ENCODE results near the gene LAMB4. TPM values are rescaled to one million over a fixed set of nuclear protein-coding genes. Genes with fewer than 3 reads are reported as not detected.

The LAMB4 gene
- total RNA-seq, 2 donors from 2014 or later: 0.26 to 2.0 TPM

DNA sequence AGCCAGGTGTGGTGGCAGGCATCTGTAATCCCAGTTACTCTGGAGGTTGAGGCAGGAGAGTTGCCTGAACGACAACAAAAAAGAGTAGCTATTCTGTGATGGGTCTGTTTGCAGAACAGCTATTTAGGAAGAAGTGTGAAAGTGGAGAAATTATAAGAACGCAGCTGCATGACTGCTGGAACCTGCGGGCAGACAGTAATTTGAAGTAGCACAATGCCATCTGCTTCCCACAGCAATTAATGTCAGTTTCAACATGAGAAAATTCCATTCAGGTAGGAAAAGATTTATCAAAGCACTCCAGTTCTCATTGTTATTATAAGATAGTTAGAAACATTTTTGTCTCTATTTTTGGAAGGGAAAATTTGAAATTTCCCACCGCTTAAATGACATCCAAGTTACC, 148.7 kb downstream of the LAMB4 start:
- Histone ChIP-seq H3K27ac (no peak overlapping the region), H3K36me3 (replicated peaks in 1 of 2; ENCODE audit: insufficient read depth in 1 of 2, low read depth in 2 of 2) (peaks cover 0 to 4% of the 10 kb centered on the region in 2 donors)
- TF ChIP-seq, protein P1, sequence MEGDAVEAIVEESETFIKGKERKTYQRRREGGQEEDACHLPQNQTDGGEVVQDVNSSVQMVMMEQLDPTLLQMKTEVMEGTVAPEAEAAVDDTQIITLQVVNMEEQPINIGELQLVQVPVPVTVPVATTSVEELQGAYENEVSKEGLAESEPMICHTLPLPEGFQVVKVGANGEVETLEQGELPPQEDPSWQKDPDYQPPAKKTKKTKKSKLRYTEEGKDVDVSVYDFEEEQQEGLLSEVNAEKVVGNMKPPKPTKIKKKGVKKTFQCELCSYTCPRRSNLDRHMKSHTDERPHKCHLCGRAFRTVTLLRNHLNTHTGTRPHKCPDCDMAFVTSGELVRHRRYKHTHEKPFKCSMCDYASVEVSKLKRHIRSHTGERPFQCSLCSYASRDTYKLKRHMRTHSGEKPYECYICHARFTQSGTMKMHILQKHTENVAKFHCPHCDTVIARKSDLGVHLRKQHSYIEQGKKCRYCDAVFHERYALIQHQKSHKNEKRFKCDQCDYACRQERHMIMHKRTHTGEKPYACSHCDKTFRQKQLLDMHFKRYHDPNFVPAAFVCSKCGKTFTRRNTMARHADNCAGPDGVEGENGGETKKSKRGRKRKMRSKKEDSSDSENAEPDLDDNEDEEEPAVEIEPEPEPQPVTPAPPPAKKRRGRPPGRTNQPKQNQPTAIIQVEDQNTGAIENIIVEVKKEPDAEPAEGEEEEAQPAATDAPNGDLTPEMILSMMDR (IDR thresholded peaks at IDR 0.05): no peak
- no peak for TF ChIP-seq POLR2A (IDR thresholded peaks at IDR 0.05)

GRCh38 chr7:107980671-107981190, 149.4 kb downstream of the LAMB4 start:
- peaks cover 0 to 9% of the 10 kb centered on the region in 2 donors for H3K36me3 ChIP-seq (replicated peaks in 1 of 2; ENCODE audit: insufficient read depth in 1 of 2, low read depth in 2 of 2)
- WGBS, 2 donors: 89 to 94% methylated on average over 8 of the region's 8 CpGs
- intact Hi-C loops (cut with DNase I): no loop called here
- no peaks in the 10 kb centered on the region for H3K9me3 ChIP-seq
- no peak overlapping the region for H3K27ac ChIP-seq
- H3K4me1 ChIP-seq: no peaks in the 10 kb centered on the region
- ATAC-seq (no peak), DNase-seq (no peak)
- no peaks in the 10 kb centered on the region for H3K27me3 ChIP-seq
- TF ChIP-seq, protein P1 (IDR thresholded peaks at IDR 0.05): no peak
- no peak for TF ChIP-seq POLR2A (IDR thresholded peaks at IDR 0.05)
- no peak overlapping the region for H3K4me3 ChIP-seq

More for the DNA sequence above, 148.7 kb downstream of the LAMB4 start:
- WGBS, 2 donors: 75 to 77% methylated on average over 4 of the region's 4 CpGs
- Histone ChIP-seq H3K27me3 (no peaks in the 10 kb centered on the region), H3K4me3 (no peak overlapping the region), H3K9me3 (no peaks in the 10 kb centered on the region), H3K4me1 (no peaks in the 10 kb centered on the region)
- no peak for DNase-seq
- no peak for ATAC-seq
- intact Hi-C loops (cut with DNase I): no loop called here

- Histone ChIP-seq H3K36me3 (replicated peaks in 1 of 2; ENCODE audit: insufficient read depth in 1 of 2, low read depth in 2 of 2) (peaks cover 0 to 11% of the 10 kb centered on the region in 2 donors), H3K4me1 (no peaks in the 10 kb centered on the region), H3K27me3 (no peaks in the 10 kb centered on the region), H3K4me3 (no peak overlapping the region), H3K9me3 (no peaks in the 10 kb centered on the region), H3K27ac (no peak overlapping the region)
- no peak for TF ChIP-seq POLR2A (IDR thresholded peaks at IDR 0.05)
- TF ChIP-seq, protein P1 (IDR thresholded peaks at IDR 0.05): no peak
- WGBS, 2 donors: 92 to 93% methylated on average over 3 of the region's 3 CpGs
- ATAC-seq (no peak), DNase-seq (no peak)
- intact Hi-C loops (cut with DNase I): no loop called here
Observed at GRCh38 chr7:107980171-107980570, 150.0 kb downstream of the LAMB4 start.

GRCh38 chr7:107978815-107979408, 151.2 kb downstream of the LAMB4 start:
- no peak for DNase-seq
- intact Hi-C loops (cut with DNase I): no loop called here
- no peak for TF ChIP-seq POLR2A (IDR thresholded peaks at IDR 0.05)
- TF ChIP-seq, protein P1 (IDR thresholded peaks at IDR 0.05): no peak
- no peak overlapping the region for H3K27ac ChIP-seq
- no peaks in the 10 kb centered on the region for H3K9me3 ChIP-seq
- no peaks in the 10 kb centered on the region for H3K27me3 ChIP-seq
- WGBS, 2 donors: 83 to 96% methylated on average over 5 of the region's 5 CpGs
- H3K4me3 ChIP-seq: no peak overlapping the region
- ATAC-seq: no peak
- peaks cover 0 to 16% of the 10 kb centered on the region in 2 donors for H3K36me3 ChIP-seq (replicated peaks in 1 of 2; ENCODE audit: insufficient read depth in 1 of 2, low read depth in 2 of 2)
- H3K4me1 ChIP-seq: no peaks in the 10 kb centered on the region

- peaks cover 0 to 17% of the 10 kb centered on the region in 2 donors for H3K36me3 ChIP-seq (replicated peaks in 1 of 2; ENCODE audit: insufficient read depth in 1 of 2, low read depth in 2 of 2)
- peaks cover 9% of the 10 kb centered on the region for H3K4me1 ChIP-seq
Observed at GRCh38 chr7:107977048-107977447, 153.1 kb downstream of the LAMB4 start.

More at GRCh38 chr7:107977048-107977447, 153.1 kb downstream of the LAMB4 start:
- ATAC-seq: no peak
- Histone ChIP-seq H3K4me3 (no peak overlapping the region), H3K27ac (no peak overlapping the region), H3K9me3 (no peaks in the 10 kb centered on the region), H3K27me3 (no peaks in the 10 kb centered on the region)
- intact Hi-C loops (cut with DNase I): no loop called here
- no peak for TF ChIP-seq POLR2A (IDR thresholded peaks at IDR 0.05)
- TF ChIP-seq, protein P1 (IDR thresholded peaks at IDR 0.05): no peak
- DNase-seq: no peak
- WGBS, 2 donors: 88 to 89% methylated on average over 4 of the region's 4 CpGs

All from body of pancreas (tissue), 4 donors.